ENCODE results near the gene CCL8. TPM values are rescaled to one million over a fixed set of nuclear protein-coding genes. Genes with fewer than 3 reads are reported as not detected.

The CCL8 gene
- polyA plus RNA-seq: 1 to 10 TPM in 2 of 3 donors, under 1 TPM in 1; 0.32 to 7.2 (median 1.6) TPM

- no peak within 1 kb of the TSS for H3K27ac ChIP-seq (ENCODE audit: low read depth, low read length)
- WGBS, 3 donors: 19 to 37% (median 25%) methylated on average over 2 of the region's 2 CpGs
Observed at GRCh38 chr17:34319039-34319483, at the start of gene CCL8. Gene CCL8 (plus strand): TSS chr17:34319435. CDS start chr17:34319502, 67 bp downstream.

GRCh38 chr17:34269969-34270368 is 49.3 kb upstream of the CCL8 start, which contains the start of gene CCL7:
Gene CCL7 (plus strand): TSS chr17:34270221. CDS start chr17:34270291, 70 bp downstream.
- no peak within 1 kb of the TSS for H3K27ac ChIP-seq (ENCODE audit: low read depth, low read length)
- 6 to 42% (median 19%) methylated on average over 1 of the region's 1 CpG for WGBS, 3 donors

GRCh38 chr17:34275881-34276280 is 43.4 kb upstream of the CCL8 start:
- WGBS, 3 donors: 0 to 26% (median 0%) methylated on average over 1 of the region's 1 CpG
- no peak overlapping the region for H3K27ac ChIP-seq (ENCODE audit: low read depth, low read length)

- WGBS, 3 donors: 46 to 66% (median 54%) methylated on average over 4 of the region's 4 CpGs
- H3K27ac ChIP-seq (ENCODE audit: low read depth, low read length): no peak overlapping the region
Observed at GRCh38 chr17:34276826-34277225, 42.4 kb upstream of the CCL8 start.

- WGBS, 3 donors: 60 to 76% (median 69%) methylated on average over 6 of the region's 6 CpGs
- H3K27ac ChIP-seq (ENCODE audit: low read depth, low read length): no peak overlapping the region
Observed at GRCh38 chr17:34283571-34283970, 35.7 kb upstream of the CCL8 start.

- H3K27ac ChIP-seq (ENCODE audit: low read depth, low read length): no peak within 1 kb of the TSS
- 67 to 79% (median 74%) methylated on average over 4 of the region's 4 CpGs for WGBS, 3 donors
Observed at GRCh38 chr17:34285286-34285792, 33.9 kb upstream of the CCL8 start, which contains the start of gene CCL11. Gene CCL11 (plus strand): TSS chr17:34285742. CDS start chr17:34285809, 67 bp downstream.

GRCh38 chr17:34287875-34288274 is 31.4 kb upstream of the CCL8 start:
- no peak overlapping the region for H3K27ac ChIP-seq (ENCODE audit: low read depth, low read length)
- 34 to 51% (median 37%) methylated on average over 2 of the region's 2 CpGs for WGBS, 3 donors

GRCh38 chr17:34290586-34290985 is 28.6 kb upstream of the CCL8 start:
- H3K27ac ChIP-seq (ENCODE audit: low read depth, low read length): no peak overlapping the region
- 68 to 76% (median 72%) methylated on average over 4 of the region's 4 CpGs for WGBS, 3 donors

- H3K27ac ChIP-seq (ENCODE audit: low read depth, low read length): no peak overlapping the region
- 82 to 97% (median 94%) methylated on average over 6 of the region's 6 CpGs for WGBS, 3 donors
Observed at GRCh38 chr17:34291721-34292348, 27.4 kb upstream of the CCL8 start.

- H3K27ac ChIP-seq (ENCODE audit: low read depth, low read length): no peak overlapping the region
- WGBS, 3 donors: 79 to 96% (median 93%) methylated on average over 2 of the region's 2 CpGs
Observed at GRCh38 chr17:34299027-34299426, 20.2 kb upstream of the CCL8 start.

GRCh38 chr17:34299956-34300577 is 19.2 kb upstream of the CCL8 start:
- 56 to 79% (median 78%) methylated on average over 3 of the region's 3 CpGs for WGBS, 3 donors
- H3K27ac ChIP-seq (ENCODE audit: low read depth, low read length): no peak overlapping the region

- no peak overlapping the region for H3K27ac ChIP-seq (ENCODE audit: low read depth, low read length)
- 61 to 83% (median 68%) methylated on average over 3 of the region's 3 CpGs for WGBS, 3 donors
Observed at GRCh38 chr17:34300652-34301370, 18.4 kb upstream of the CCL8 start.

GRCh38 chr17:34301986-34302385 is 17.2 kb upstream of the CCL8 start:
- H3K27ac ChIP-seq (ENCODE audit: low read depth, low read length): no peak overlapping the region
- WGBS, 3 donors: 65 to 91% (median 75%) methylated on average over 2 of the region's 2 CpGs

- WGBS, 3 donors: 82 to 96% (median 88%) methylated on average over 1 of the region's 1 CpG
- no peak overlapping the region for H3K27ac ChIP-seq (ENCODE audit: low read depth, low read length)
Observed at GRCh38 chr17:34302636-34303035, 16.6 kb upstream of the CCL8 start.

- 68 to 91% (median 87%) methylated on average over 2 of the region's 2 CpGs for WGBS, 3 donors
- H3K27ac ChIP-seq (ENCODE audit: low read depth, low read length): no peak overlapping the region
Observed at GRCh38 chr17:34303606-34304005, 15.6 kb upstream of the CCL8 start.

GRCh38 chr17:34305061-34305460 is 14.2 kb upstream of the CCL8 start:
- 80 to 94% (median 93%) methylated on average over 4 of the region's 4 CpGs for WGBS, 3 donors
- H3K27ac ChIP-seq (ENCODE audit: low read depth, low read length): no peak overlapping the region

- no peak overlapping the region for H3K27ac ChIP-seq (ENCODE audit: low read depth, low read length)
Observed at GRCh38 chr17:34305606-34306005, 13.6 kb upstream of the CCL8 start.

- no peak overlapping the region for H3K27ac ChIP-seq (ENCODE audit: low read depth, low read length)
- WGBS, 3 donors: 40 to 77% (median 77%) methylated on average over 3 of the region's 3 CpGs
Observed at GRCh38 chr17:34306466-34306865, 12.8 kb upstream of the CCL8 start.

- 19 to 43% (median 34%) methylated on average over 3 of the region's 3 CpGs for WGBS, 3 donors
- H3K27ac ChIP-seq (ENCODE audit: low read depth, low read length): no peak overlapping the region
Observed at GRCh38 chr17:34307110-34307509, 12.1 kb upstream of the CCL8 start.

All from adipose tissue (tissue), 3 donors.